Fibroblast of lung (primary cell): Measurements from ENCODE around the gene CPT1A.

Source experiments
- EZH2 ChIP-seq: IDR thresholded peaks from 2 replicates; pipeline ENCODE4 v1.5.1; 2012; ENCODE audit warnings: low read length, control low read depth, mild to moderate bottlenecking; ENCODE audit errors: missing control alignments
- TF ChIP-seq, protein P1 (sequence below), 2 donors: IDR thresholded peaks in 1 of 2; conservative IDR thresholded peaks in 1 of 2; 1 replicate in 1 of 2; 2 replicates in 1 of 2; pipeline ENCODE4 v1.5.1; 2011 to 2012; ENCODE audit warnings: low read length in 2 of 2, control low read depth in 1 of 2, inconsistent platforms in 1 of 2, low read depth in 1 of 2, mild to moderate bottlenecking in 1 of 2

DNA sequence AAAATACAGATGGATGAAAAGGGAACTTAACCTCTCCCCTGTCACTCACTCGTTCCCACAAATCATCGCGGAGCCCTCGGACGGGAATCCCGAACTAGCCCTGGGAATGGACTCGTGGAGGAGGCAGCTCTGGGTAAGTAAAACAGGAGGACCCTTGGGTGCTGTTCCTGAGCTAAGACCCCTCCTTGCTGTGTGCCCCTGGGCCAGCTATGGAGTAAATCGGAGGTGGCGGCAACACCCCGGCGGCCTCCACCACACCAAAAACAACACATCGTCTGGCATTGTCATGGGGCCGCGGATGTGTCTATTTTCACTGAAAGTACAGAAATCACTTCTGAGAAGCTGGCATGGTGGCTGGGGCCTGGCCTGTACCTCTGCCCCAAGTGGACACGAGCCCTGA, 12.1 kb downstream of the CPT1A start:
- TF ChIP-seq, protein P1, sequence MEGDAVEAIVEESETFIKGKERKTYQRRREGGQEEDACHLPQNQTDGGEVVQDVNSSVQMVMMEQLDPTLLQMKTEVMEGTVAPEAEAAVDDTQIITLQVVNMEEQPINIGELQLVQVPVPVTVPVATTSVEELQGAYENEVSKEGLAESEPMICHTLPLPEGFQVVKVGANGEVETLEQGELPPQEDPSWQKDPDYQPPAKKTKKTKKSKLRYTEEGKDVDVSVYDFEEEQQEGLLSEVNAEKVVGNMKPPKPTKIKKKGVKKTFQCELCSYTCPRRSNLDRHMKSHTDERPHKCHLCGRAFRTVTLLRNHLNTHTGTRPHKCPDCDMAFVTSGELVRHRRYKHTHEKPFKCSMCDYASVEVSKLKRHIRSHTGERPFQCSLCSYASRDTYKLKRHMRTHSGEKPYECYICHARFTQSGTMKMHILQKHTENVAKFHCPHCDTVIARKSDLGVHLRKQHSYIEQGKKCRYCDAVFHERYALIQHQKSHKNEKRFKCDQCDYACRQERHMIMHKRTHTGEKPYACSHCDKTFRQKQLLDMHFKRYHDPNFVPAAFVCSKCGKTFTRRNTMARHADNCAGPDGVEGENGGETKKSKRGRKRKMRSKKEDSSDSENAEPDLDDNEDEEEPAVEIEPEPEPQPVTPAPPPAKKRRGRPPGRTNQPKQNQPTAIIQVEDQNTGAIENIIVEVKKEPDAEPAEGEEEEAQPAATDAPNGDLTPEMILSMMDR (conservative IDR thresholded peaks at IDR 0.05 in 1 of 2, IDR thresholded peaks at IDR 0.05 in 1 of 2; ENCODE audit: low read depth in 1 of 2, low read length in 2 of 2) = no peak
- TF ChIP-seq EZH2 = no peak
